SH-SY5Y (cell line): Measurements from ENCODE around the gene ECHS1.

Experiments
- GATA2 ChIP-seq: IDR thresholded peaks from 2 replicates; pipeline ENCODE4 v1.6.1; 2011; ENCODE audit warnings: mild to moderate bottlenecking, low read depth, low read length
- GATA3 ChIP-seq: IDR thresholded peaks from 2 replicates; pipeline ENCODE4 v1.6.1; 2011; ENCODE audit warnings: low read depth, mild to moderate bottlenecking, low read length, moderate library complexity

DNA sequence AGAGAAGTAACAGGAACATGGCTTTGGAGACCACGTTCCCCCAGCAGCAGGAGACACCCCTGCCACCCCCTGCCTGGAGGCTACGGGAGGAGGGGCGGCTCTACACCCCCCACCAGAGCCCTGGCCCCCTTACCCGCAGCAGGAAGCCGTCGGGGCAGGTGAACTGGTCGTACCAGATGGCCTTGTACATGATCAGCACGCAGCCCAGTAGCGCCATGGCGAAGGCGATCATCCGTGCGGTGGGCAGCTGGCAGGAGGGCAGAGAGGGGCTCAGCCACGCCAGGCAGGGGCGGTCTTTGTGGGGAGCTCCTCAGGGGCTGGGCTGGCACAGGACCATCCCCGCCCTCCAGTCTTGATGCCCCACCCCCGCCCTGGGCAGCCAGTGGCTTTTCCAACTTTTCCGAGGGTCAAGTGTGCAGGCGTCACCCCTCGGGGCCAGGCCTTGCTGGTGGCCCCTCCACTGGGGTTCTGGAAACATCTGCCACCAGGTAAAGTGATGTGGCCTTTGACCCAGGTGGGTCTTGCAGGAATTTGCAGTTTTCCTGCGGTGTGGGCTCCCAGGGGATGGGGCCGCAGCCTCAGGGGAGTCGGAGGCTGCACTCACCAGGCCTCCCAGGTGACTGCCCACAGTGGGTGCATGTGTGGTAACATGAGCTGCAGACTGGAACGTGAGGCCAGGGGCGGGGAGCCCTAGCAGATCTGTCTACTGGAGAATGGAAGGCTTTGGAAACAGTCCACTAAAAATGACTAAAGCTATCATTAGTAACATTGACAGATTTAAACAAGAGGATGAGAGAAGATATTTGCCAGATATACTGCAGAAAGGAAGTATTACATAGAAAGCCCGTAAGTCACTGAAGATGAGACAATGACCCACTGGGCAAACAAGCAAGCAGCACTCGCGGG is 46.2 kb downstream of the ECHS1 start:
- TF ChIP-seq GATA2 (no peak), GATA3 (no peak)
